ENCODE data around the gene NLRP10.

The NLRP10 gene

GRCh38 chr11:7973011-7973410 is 7.8 kb upstream of the NLRP10 start:
- DNase-seq: no peak

- no peak for DNase-seq
Measured at GRCh38 chr11:7971846-7972245, 6.6 kb upstream of the NLRP10 start.

- DNase-seq: no peak
Measured at GRCh38 chr11:7969756-7970646, 4.8 kb upstream of the NLRP10 start.

- DNase-seq: no peak
Measured at GRCh38 chr11:7968686-7969085, 3.4 kb upstream of the NLRP10 start.

- DNase-seq: no peak
Measured at GRCh38 chr11:7967826-7968225, 2.6 kb upstream of the NLRP10 start.

GRCh38 chr11:7967097-7967496 is 1.9 kb upstream of the NLRP10 start:
- no peak for DNase-seq

- DNase-seq: no peak
Measured at GRCh38 chr11:7964873-7965272, 374 bp downstream of the NLRP10 start.

- DNase-seq: no peak
Measured at GRCh38 chr11:7964261-7964660, 986 bp downstream of the NLRP10 start.

GRCh38 chr11:7955191-7955590 is 10.1 kb downstream of the NLRP10 start:
- DNase-seq: no peak

GRCh38 chr11:7949934-7950333 is 15.3 kb downstream of the NLRP10 start:
- DNase-seq: no peak

GRCh38 chr11:7944123-7944522 is 21.1 kb downstream of the NLRP10 start:
- DNase-seq: no peak

GRCh38 chr11:7941608-7942007 is 23.6 kb downstream of the NLRP10 start, which contains the start of gene OR10A3:
OR10A3 (minus strand) TSS chr11:7941708; CDS start chr11:7939520, 2,188 bp downstream.
- DNase-seq: no peak

- no peak for DNase-seq
Measured at GRCh38 chr11:7941146-7941545, 24.1 kb downstream of the NLRP10 start.

GRCh38 chr11:7936615-7937014 is 28.6 kb downstream of the NLRP10 start:
- peak; percentile 58 for DNase-seq

GRCh38 chr11:7931168-7931567 is 34.1 kb downstream of the NLRP10 start, which contains the start of gene OR10A6:
OR10A6 (minus strand) TSS chr11:7931268; CDS start chr11:7928662, 2,606 bp downstream.
- no peak for DNase-seq

GRCh38 chr11:7927635-7928034 is 37.6 kb downstream of the NLRP10 start:
- no peak for DNase-seq

GRCh38 chr11:7924536-7924935 is 40.7 kb downstream of the NLRP10 start:
- no peak for DNase-seq

- DNase-seq: no peak
Measured at GRCh38 chr11:7918141-7918540, 47.1 kb downstream of the NLRP10 start.

Measured in hematopoietic multipotent progenitor cell treated with erythropoietin and hydrocortisone succinate and interleukin-3 and kit ligand, for 4 days (in vitro differentiated cells).